ENCODE measurements around the gene LMBR1L. TPM values are rescaled to one million over a fixed set of nuclear protein-coding genes. Genes with fewer than 3 reads are reported as not detected.

The LMBR1L gene
- total and polyA plus RNA-seq, 2 of the 8 experiments (the other 6 are each of a cell fraction or from before 2014, with no cell fraction given) = 36.6 to 49.6 TPM

DNA sequence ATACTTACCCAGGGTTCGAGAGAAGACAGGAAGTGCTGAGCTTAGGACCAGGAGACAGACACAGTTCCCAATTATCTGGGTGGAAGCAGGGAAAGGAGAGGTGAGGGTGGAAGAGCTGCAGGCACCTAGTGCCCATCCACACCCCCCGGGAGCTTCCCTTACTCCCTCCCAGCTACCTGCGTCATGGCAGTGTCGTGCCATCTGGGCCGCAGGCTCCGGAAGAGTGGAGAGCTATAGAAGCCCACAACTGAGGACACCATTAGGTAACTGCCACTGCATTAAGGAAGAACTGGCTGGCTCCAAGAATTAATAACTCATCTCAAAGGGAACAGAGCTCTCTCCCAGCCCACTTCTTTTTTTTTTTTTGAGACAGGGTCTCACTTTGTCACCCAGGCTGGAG, 10.3 kb downstream of the LMBR1L start:
- CTCF ChIA-PET (ENCODE audit: partially characterized antibody) = interaction anchor here (0.6 to 16.2 kb wide), 15 partner anchors 8 to 190 kb away, joined by 3 to 235 read pairs (median 6); partner anchors contain the start of genes LMBR1L, TUBA1B and WNT10B
- Histone ChIP-seq H3K4me1 (replicated peaks in 1 of 4; ENCODE audit: control insufficient read depth in 3 of 4, insufficient read depth in 4 of 4, low read length in 3 of 4) (no peaks in the 10 kb centered on the region; a peak in 2 of 7 replicates), H3K27me3 (replicated peaks in 1 of 4; ENCODE audit: control insufficient read depth in 3 of 4, extremely low read depth in 1 of 4, insufficient read depth in 3 of 4, low read length in 3 of 4) (peaks cover 0 to 1% (median 0%) of the 10 kb centered on the region in 4 experiments; a peak in 3 of 7 replicates), H4K20me1 (replicated peaks in 1 of 2; ENCODE audit: control insufficient read depth in 1 of 2, insufficient read depth in 2 of 2, low read length in 2 of 2) (peaks cover 0 to 4% of the 10 kb centered on the region in 2 experiments), H2AK5ac (ENCODE audit: low read depth, low read length) (no peak overlapping the region), H2BK15ac (ENCODE audit: low read length) (no peak overlapping the region), H4K5ac (ENCODE audit: insufficient read length, low read depth, low read length) (no peak overlapping the region), H3K23ac (ENCODE audit: insufficient read length) (no peak overlapping the region), H3K79me2 (ENCODE audit: control insufficient read depth in 1 of 2, insufficient read depth in 2 of 2, low read length in 2 of 2) (no peaks in the 10 kb centered on the region), H2AFZ (ENCODE audit: low read length) (no peak overlapping the region), H3K79me1 (ENCODE audit: low read depth, low read length) (no peaks in the 10 kb centered on the region), H4K8ac (ENCODE audit: extremely low read depth, insufficient read depth, low read length) (no peak overlapping the region), H3K36me3 (ENCODE audit: control insufficient read depth in 2 of 4, insufficient read depth in 4 of 4, low read length in 3 of 4) (peaks cover 10 to 33% (median 22%) of the 10 kb centered on the region in 4 experiments; a peak in 7 of 8 replicates), H3K14ac (ENCODE audit: insufficient read length) (no peak overlapping the region), H3K27ac (ENCODE audit: low read depth, low read length) (no peak overlapping the region), H3K9me3 (ENCODE audit: insufficient read depth in 2 of 2, low read depth in 1 of 2, low read length in 1 of 2) (no peaks in the 10 kb centered on the region), H2BK120ac (replicated peaks; ENCODE audit: low read depth, low read length) (no peak overlapping the region), H3K4me2 (ENCODE audit: insufficient read depth in 1 of 2, low read depth in 2 of 2, low read length in 2 of 2) (no peak overlapping the region), H3K18ac (ENCODE audit: extremely low read depth, low read length) (no peak overlapping the region), H3K4me3 (ENCODE audit: extremely low read depth in 1 of 4, insufficient read depth in 2 of 4, low read depth in 3 of 4, low read length in 4 of 4) (no peak overlapping the region), H3K9ac (replicated peaks in 1 of 4; ENCODE audit: extremely low read depth in 1 of 4, low read depth in 3 of 4, low read length in 3 of 4) (no peak overlapping the region), H3K23me2 (ENCODE audit: low read depth, low read length) (no peaks in the 10 kb centered on the region), H3K56ac (replicated peaks; ENCODE audit: insufficient read length, low read depth, low read length) (no peak overlapping the region), H2BK20ac (ENCODE audit: low read length) (no peak overlapping the region), H3K4ac (replicated peaks; ENCODE audit: insufficient read length, low read depth, low read length) (no peak overlapping the region), H2BK12ac (ENCODE audit: low read depth, low read length) (no peak overlapping the region), H2BK5ac (ENCODE audit: low read depth, low read length) (no peak overlapping the region), H4K91ac (replicated peaks; ENCODE audit: insufficient read length, low read length) (no peak overlapping the region)
- DNase-seq (ENCODE audit: low read depth in 1 of 2, low spot score in 2 of 2) (no peak), FAIRE-seq (no peak)
- TF ChIP-seq RNF2 (IDR thresholded peaks at IDR 0.05; ENCODE audit: borderline replicate concordance, low read depth, low read length, missing control alignments, poor library complexity, severe bottlenecking) = no peak
- WGBS, 2 experiments (ENCODE audit: extremely low coverage in 1 of 2, insufficient coverage in 1 of 2, insufficient read length in 1 of 2, insufficient replicate concordance in 2 of 2, low coverage in 1 of 2, low lambda C conversion rate in 2 of 2, missing lambda C conversion rate in 1 of 2) = 94% methylated on average over 6 of the region's 6 CpGs; no CpG with 5 or more reads in 1 of the 2 experiments
- POLR2A ChIA-PET (ENCODE audit: partially characterized antibody) = interaction anchor here (1.2 to 4.4 kb wide), 5 partner anchors 9 to 31 kb away, joined by 3 to 27 read pairs (median 5); partner anchors contain the start of genes LMBR1L and TUBA1B

Data from H1 (cell line).